Measurements from ENCODE around the gene KIR2DL1.
"Not testable (repeated sequence)": the region's sequence is repeated elsewhere in the genome, so short reads cannot be mapped to it uniquely, and the experiment has no call there.

GRCh38 chr19:54766464-54766863 is 3.1 kb upstream of the KIR2DL1 start:
- TF ChIP-seq PPARA (CRISPR knock-in tag; IDR thresholded peaks at IDR 0.05; ENCODE audit: borderline replicate concordance); ZNF70 (CRISPR knock-in tag; IDR thresholded peaks at IDR 0.05): not testable (repeated sequence)
